GM23338 (cell line): ENCODE results near the gene CREB3L4. TPM values are rescaled to one million over a fixed set of nuclear protein-coding genes. Genes with fewer than 3 reads are reported as not detected.

Source experiments
- ATAC-seq: fragments of 200-7000 bp; cut with Tn5 transposase; 3 replicates; pipeline ENCODE4 v1.9.1; 2020
- DNase-seq: peaks from one replicate; pipeline ENCODE4 v3.0.0-alpha.2; 2015; ENCODE audit warnings: low spot score
- H2AFZ ChIP-seq: fragments of 200-600 bp; sonication (generic); 2 replicates; pipeline ENCODE4 v1.8.0; 2016; ENCODE audit warnings: antibody characterized with exemption, mild to moderate bottlenecking, moderate library complexity
- H3F3A ChIP-seq: fragments of 200-600 bp; sonication (generic); replicated peaks from 2 replicates; pipeline ENCODE4 v1.8.0; 2017; ENCODE audit warnings: antibody characterized with exemption, mixed run types, low read depth
- H3K27ac ChIP-seq: fragments of 200-600 bp; sonication (generic); 2 replicates; pipeline ENCODE4 v1.6.1; 2016; ENCODE audit warnings: low read depth
- H3K27me3 ChIP-seq: fragments of 200-600 bp; sonication (generic); 2 replicates; pipeline ENCODE4 v1.8.0; 2016; ENCODE audit warnings: mild to moderate bottlenecking, mixed run types, moderate library complexity; ENCODE audit not compliant: insufficient read depth
- H3K36me3 ChIP-seq: fragments of 200-600 bp; sonication (generic); 2 replicates; pipeline ENCODE4 v1.8.0; 2016; ENCODE audit warnings: mild to moderate bottlenecking; ENCODE audit not compliant: insufficient read depth
- H3K4me1 ChIP-seq: fragments of 200-600 bp; sonication (generic); 2 replicates; pipeline ENCODE4 v1.8.0; 2016; ENCODE audit warnings: mild to moderate bottlenecking, moderate library complexity; ENCODE audit not compliant: insufficient read depth
- H3K4me2 ChIP-seq: fragments of 200-600 bp; sonication (generic); 2 replicates; pipeline ENCODE4 v1.7.1; 2017; ENCODE audit warnings: mixed run types
- H3K4me3 ChIP-seq: fragments of 200-600 bp; sonication (generic); 2 replicates; pipeline ENCODE4 v1.6.1; 2016; ENCODE audit warnings: mixed run types
- H3K79me2 ChIP-seq: fragments of 200-600 bp; sonication (generic); replicated peaks from 2 replicates; pipeline ENCODE4 v1.8.0; 2017; ENCODE audit warnings: mild to moderate bottlenecking; ENCODE audit not compliant: insufficient read depth
- H3K9me2 ChIP-seq: fragments of 200-600 bp; sonication (generic); 2 replicates; pipeline ENCODE4 v1.8.0; 2017; ENCODE audit not compliant: insufficient read depth
- H4K20me1 ChIP-seq: fragments of 200-600 bp; sonication (generic); replicated peaks from 2 replicates; pipeline ENCODE4 v1.8.0; 2017; ENCODE audit warnings: mild to moderate bottlenecking; ENCODE audit not compliant: insufficient read depth
- H3K27ac Mint-ChIP-seq: 2 replicates; pipeline ENCODE4 v1.8.0; 2020; ENCODE audit warnings: inconsistent platforms, mild to moderate bottlenecking, moderate library complexity, mixed read lengths
- H3K27me3 Mint-ChIP-seq: 3 replicates; pipeline ENCODE4 v1.8.0; 2022; ENCODE audit warnings: low read depth, mild to moderate bottlenecking, moderate library complexity, mixed read lengths, inconsistent platforms; ENCODE audit not compliant: insufficient read depth, poor library complexity
- H3K36me3 Mint-ChIP-seq: 3 replicates; pipeline ENCODE4 v1.8.0; 2021; ENCODE audit warnings: low read depth, mild to moderate bottlenecking, inconsistent platforms, moderate library complexity, mixed read lengths
- H3K4me1 Mint-ChIP-seq: 3 replicates; pipeline ENCODE4 v1.8.0; 2020; ENCODE audit warnings: mild to moderate bottlenecking, inconsistent platforms, mixed read lengths
- H3K4me3 Mint-ChIP-seq: 3 replicates; pipeline ENCODE4 v1.8.0; 2021; ENCODE audit warnings: moderate library complexity, mild to moderate bottlenecking, inconsistent platforms, mixed read lengths
- H3K9me3 Mint-ChIP-seq: 3 replicates; pipeline ENCODE4 v1.8.0; 2020; ENCODE audit warnings: moderate library complexity, mild to moderate bottlenecking, inconsistent platforms, mixed read lengths
- CREB1 ChIP-seq: fragments of 250-450 bp; sonication (Bioruptor Pico); IDR thresholded peaks from 2 replicates; pipeline ENCODE4 v1.5.0; 2020; ENCODE audit warnings: low read depth, mild to moderate bottlenecking, moderate library complexity
- CTCF ChIP-seq, 2 experiments: fragments of 200-600 bp in 1 of 2; sonication (generic) in 1 of 2; conservative IDR thresholded peaks; 2 replicates each; pipeline versions ENCODE4 v1.5.1 to v1.6.1; 2016 to 2017; ENCODE audit warnings: antibody characterized with exemption in 2 of 2, low read depth in 2 of 2, mild to moderate bottlenecking in 2 of 2, moderate library complexity in 1 of 2
- ETS1 ChIP-seq: IDR thresholded peaks from 2 replicates; pipeline ENCODE4 v1.6.1; 2016; ENCODE audit warnings: antibody characterized with exemption
- EZH2phosphoT487 ChIP-seq: fragments of 200-600 bp; sonication (generic); IDR thresholded peaks from one replicate; pipeline ENCODE4 v1.8.1; 2018; ENCODE audit warnings: antibody characterized with exemption; ENCODE audit not compliant: unreplicated experiment
- JUNB ChIP-seq: IDR thresholded peaks from one replicate; pipeline ENCODE4 v1.6.1; 2016; ENCODE audit warnings: antibody characterized with exemption; ENCODE audit not compliant: unreplicated experiment
- NANOG ChIP-seq: IDR thresholded peaks from 2 replicates; pipeline ENCODE4 v1.6.1; 2016; ENCODE audit warnings: antibody characterized with exemption, borderline replicate concordance
- POLR2AphosphoS5 ChIP-seq: IDR thresholded peaks from 2 replicates; pipeline ENCODE4 v1.6.1; 2016; ENCODE audit warnings: antibody characterized with exemption, low read depth
- REST ChIP-seq: IDR thresholded peaks from one replicate; pipeline ENCODE4 v1.6.1; 2018; ENCODE audit warnings: antibody characterized with exemption; ENCODE audit not compliant: unreplicated experiment
- ZNF114 ChIP-seq: fragments of 250-450 bp; sonication (Bioruptor Pico); IDR thresholded peaks from 2 replicates; pipeline ENCODE4 v1.5.0; 2020; ENCODE audit warnings: mild to moderate bottlenecking, moderate library complexity
- ZNF331 ChIP-seq: fragments of 250-450 bp; sonication (Bioruptor Pico); IDR thresholded peaks from 2 replicates; pipeline ENCODE4 v1.5.0; 2020; ENCODE audit warnings: low read depth, mild to moderate bottlenecking, moderate library complexity
- ZNF462 ChIP-seq: fragments of 250-450 bp; sonication (Bioruptor Pico); IDR thresholded peaks from 2 replicates; pipeline ENCODE4 v1.5.0; 2020; ENCODE audit warnings: mild to moderate bottlenecking, moderate library complexity
- polyA plus RNA-seq: library from polyadenylated mRNA; unstranded; fragments of >200 nt; fragmentation: Nextera tagmentation; extraction: Ambion mirVana; gene quantifications from 2 replicates; pipeline ENCODE4 v1.2.1, GENCODE V29; 2016
- total RNA-seq: library from RNA; depleted of rRNA; stranded (reverse); fragments of >200 nt; shearing (Covaris generic); gene quantifications from 2 replicates; pipeline ENCODE4 v1.2.3, GENCODE V29; 2014

CREB3L4 gene
- total and polyA plus RNA-seq, 2 experiments from 2014 or later, result 19.3 to 26.8 TPM

- TF ChIP-seq JUNB (no peak), POLR2AphosphoS5 (no peak)
Measured at GRCh38 chr1:153970346-153970745, 2.6 kb downstream of the CREB3L4 start (continued).

- Histone ChIP-seq H2AFZ (no peak overlapping the region), H3K4me1 (peaks cover 6% of the 10 kb centered on the region; the same call in 1 of the 2 replicates), H3K9me2 (no peaks in the 10 kb centered on the region), H3F3A (peaks cover 28% of the 10 kb centered on the region), H3K4me2 (no peak overlapping the region), H3K36me3 (peaks cover 20% of the 10 kb centered on the region; the same call in 1 of the 2 replicates), H3K27me3 (no peaks in the 10 kb centered on the region), H3K79me2 (peaks cover 24% of the 10 kb centered on the region), H4K20me1 (no peaks in the 10 kb centered on the region; the same call in 1 of the 2 replicates), H3K4me3 (no peak overlapping the region), H3K27ac (no peak overlapping the region)
- peaks cover 49% of the 10 kb centered on the region for H3K36me3 Mint-ChIP-seq
- no peak overlapping the region for H3K27ac Mint-ChIP-seq
- ATAC-seq (no peak), DNase-seq (no peak)
- no peak for TF ChIP-seq POLR2AphosphoS5
- TF ChIP-seq CTCF (conservative IDR thresholded peaks at IDR 0.05; ENCODE audit: low read depth in 2 of 2), result no peak
- TF ChIP-seq JUNB, result no peak
- TF ChIP-seq ZNF462 (CRISPR knock-in tag), result no peak
- no peak for TF ChIP-seq ETS1
- TF ChIP-seq REST, result no peak
- no peak for TF ChIP-seq NANOG
- TF ChIP-seq ZNF114 (CRISPR knock-in tag), result no peak
- no peak for TF ChIP-seq EZH2phosphoT487
- TF ChIP-seq CREB1 (CRISPR knock-in tag), result no peak
- TF ChIP-seq ZNF331 (CRISPR knock-in tag), result no peak
- no peaks in the 10 kb centered on the region for H3K9me3 Mint-ChIP-seq
- H3K27me3 Mint-ChIP-seq, result peaks cover 15% of the 10 kb centered on the region
- H3K4me3 Mint-ChIP-seq, result no peak overlapping the region
- peaks cover 21% of the 10 kb centered on the region for H3K4me1 Mint-ChIP-seq
Measured at GRCh38 chr1:153973071-153973470, 5.4 kb downstream of the CREB3L4 start.
